Kidney (tissue), 14 donors: ENCODE results near the gene SLCO4A1. TPM values are rescaled to one million over a fixed set of nuclear protein-coding genes. Genes with fewer than 3 reads are reported as not detected.
A peak's percentile ranks its signal among the peaks of the same experiment; 100 is the strongest.

Experiments
- DNase-seq, 5 donors: peaks; one replicate each; pipeline ENCODE4 v3.0.0-alpha.2; 2013 to 2020
- FAIRE-seq: peaks from 2 replicates; lab custom pipeline; 2012; peaks lifted over from hg19 to GRCh38; lab: Jason Lieb, UNC
- H3K27ac ChIP-seq, 2 donors: one replicate each; pipeline ENCODE4 v1.7.0; 2013; ENCODE audit warnings: low read depth in 2 of 2, low read length in 2 of 2, inconsistent platforms in 1 of 2
- H3K27me3 ChIP-seq: one replicate; pipeline ENCODE4 v1.7.1; 2013; ENCODE audit warnings: low read length, inconsistent platforms; ENCODE audit not compliant: control insufficient read depth, insufficient read depth
- H3K36me3 ChIP-seq, 3 donors: one replicate each; pipeline versions ENCODE4 v1.7.0 to v1.7.1; 2013; ENCODE audit warnings: low read length in 3 of 3, control low read depth in 1 of 3, inconsistent platforms in 1 of 3; ENCODE audit not compliant: insufficient read depth in 3 of 3, control insufficient read depth in 2 of 3
- H3K4me1 ChIP-seq, 3 donors: one replicate each; pipeline versions ENCODE4 v1.7.0 to v1.7.1; 2013; ENCODE audit warnings: low read length in 3 of 3, inconsistent platforms in 1 of 3, low read depth in 1 of 3; ENCODE audit not compliant: control insufficient read depth in 2 of 3, insufficient read depth in 2 of 3
- H3K4me3 ChIP-seq, 3 donors: one replicate each; pipeline versions ENCODE4 v1.7.0 to v1.8.1; 2013; ENCODE audit warnings: low read length in 3 of 3, control low read depth in 1 of 3, inconsistent platforms in 1 of 3
- H3K9ac ChIP-seq, 3 donors: one replicate each; pipeline versions ENCODE4 v1.7.0 to v1.7.1; 2013; ENCODE audit warnings: low read length in 3 of 3, control low read depth in 1 of 3, inconsistent platforms in 1 of 3
- H3K9me3 ChIP-seq, 3 donors: one replicate each; pipeline versions ENCODE4 v1.7.0 to v1.7.1; 2013; ENCODE audit warnings: low read length in 3 of 3, control low read depth in 1 of 3, inconsistent platforms in 1 of 3; ENCODE audit not compliant: control insufficient read depth in 2 of 3, insufficient read depth in 1 of 3
- CTCF ChIP-seq: IDR thresholded peaks from 3 replicates; pipeline ENCODE4 v1.5.1; 2012; ENCODE audit warnings: mild to moderate bottlenecking, moderate library complexity, borderline replicate concordance; ENCODE audit not compliant: insufficient read depth; ENCODE audit errors: extremely low read depth
- intact Hi-C: fragments of 100-400 bp; cut with DNase I; formaldehyde crosslinking; loops from one replicate; pipeline ENCODE4 v1.11.1; 2022
- polyA plus RNA-seq: library from polyadenylated mRNA; stranded (reverse); fragments of 350-450 nt; fragmentation: Illumina TruSeq; extraction: RNeasy Lipid Tissue Mini Kit (QIAGEN cat#74804); gene quantifications from one replicate; pipeline ENCODE4 v1.2.3, GENCODE V29; 2014; ENCODE audit warnings: low read depth, low replicate concordance; ENCODE audit not compliant: insufficient read depth
- total RNA-seq: library from RNA; stranded (reverse); fragmentation: NEBNext Ultra II Directional; extraction: Animal tissue kit (Norgen Biotek cat#: 25700); gene quantifications from one replicate; pipeline ENCODE4 v1.2.1, GENCODE V29; 2021
- donor health status: control.
- donor health status: control.
- donor health status: control.
- donor health status: control.
- donor health status: control.
- donor health status: DM: yes; HTN: yes; CAD: no.
- donor health status: Normal renal cell carcinoma (clear cell type).

The SLCO4A1 gene
- total and polyA plus RNA-seq, 2 donors from 2014 or later: 12.4 to 80.3 TPM

GRCh38 chr20:62653951-62654685 lies 11.8 kb downstream of the SLCO4A1 start:
- H3K27ac ChIP-seq: no peak overlapping the region
- no peaks in the 10 kb centered on the region for H3K36me3 ChIP-seq
- no peaks in the 10 kb centered on the region for H3K9me3 ChIP-seq
- intact Hi-C loops: no loop called here
- H3K4me1 ChIP-seq: peaks cover 0 to 17% (median 12%) of the 10 kb centered on the region in 3 donors
- H3K9ac ChIP-seq: no peak overlapping the region
- no peaks in the 10 kb centered on the region for H3K27me3 ChIP-seq
- no peak for TF ChIP-seq CTCF
- no peak for FAIRE-seq
- no peak for DNase-seq
- H3K4me3 ChIP-seq: no peak overlapping the region

- H3K9me3 ChIP-seq: no peaks in the 10 kb centered on the region
- DNase-seq (peak in 1 of 5 donors; percentile 54), FAIRE-seq (no peak)
- no peaks in the 10 kb centered on the region for H3K36me3 ChIP-seq
- H3K4me1 ChIP-seq: peaks cover 0 to 17% (median 12%) of the 10 kb centered on the region in 3 donors
- no peak overlapping the region for H3K9ac ChIP-seq
- H3K27me3 ChIP-seq: no peaks in the 10 kb centered on the region
- H3K4me3 ChIP-seq: no peak overlapping the region
- H3K27ac ChIP-seq: no peak overlapping the region
- intact Hi-C loops: no loop called here
- TF ChIP-seq CTCF: no peak
Measured at GRCh38 chr20:62655282-62656196, 13.2 kb downstream of the SLCO4A1 start.

- FAIRE-seq (no peak), DNase-seq (no peak)
- H3K4me3 ChIP-seq: no peak overlapping the region
- no peak for TF ChIP-seq CTCF
- H3K9me3 ChIP-seq: no peaks in the 10 kb centered on the region
- no peaks in the 10 kb centered on the region for H3K36me3 ChIP-seq
- no peak overlapping the region for H3K9ac ChIP-seq
- intact Hi-C loops: no loop called here
- no peaks in the 10 kb centered on the region for H3K27me3 ChIP-seq
- H3K4me1 ChIP-seq: peaks cover 0 to 14% (median 12%) of the 10 kb centered on the region in 3 donors
- H3K27ac ChIP-seq: no peak overlapping the region
Measured at GRCh38 chr20:62656197-62656918, 14.1 kb downstream of the SLCO4A1 start.
